Mononuclear cell (primary cell): Measurements from ENCODE around the gene TTLL6. TPM values are rescaled to one million over a fixed set of nuclear protein-coding genes. Genes with fewer than 3 reads are reported as not detected.

Experiments used
- H3K27me3 ChIP-seq: 2 replicates; pipeline ENCODE4 v1.6.0; 2011; ENCODE audit warnings: low read length, control low read depth; ENCODE audit not compliant: insufficient read depth
- H3K4me1 ChIP-seq: 2 replicates; pipeline ENCODE4 v1.5.1; 2011; ENCODE audit warnings: mild to moderate bottlenecking, low read length, control low read depth; ENCODE audit not compliant: insufficient read depth
- H3K4me3 ChIP-seq: 2 replicates; pipeline ENCODE4 v1.5.1; 2011; ENCODE audit warnings: mild to moderate bottlenecking, low read length, moderate library complexity
- H3K9me3 ChIP-seq: 2 replicates; pipeline ENCODE4 v1.5.1; 2011; ENCODE audit warnings: low read depth, mild to moderate bottlenecking, control low read depth, low read length
- total RNA-seq: library from RNA; depleted of rRNA; stranded (reverse); fragments of >200 nt; gene quantifications from one replicate; pipeline ENCODE4 v1.2.3, GENCODE V29; 2012

TTLL6 gene
- total RNA-seq, 1 donor, result not detected

- Histone ChIP-seq H3K9me3 (no peaks in the 10 kb centered on the region), H3K4me3 (no peak overlapping the region), H3K4me1 (no peaks in the 10 kb centered on the region), H3K27me3 (peaks cover 4% of the 10 kb centered on the region)
Observed at GRCh38 chr17:48795444-48796162, 21.4 kb downstream of the TTLL6 start.

GRCh38 chr17:48792033-48792798, 24.8 kb downstream of the TTLL6 start:
- Histone ChIP-seq H3K4me1 (no peaks in the 10 kb centered on the region), H3K27me3 (no peaks in the 10 kb centered on the region), H3K9me3 (no peaks in the 10 kb centered on the region), H3K4me3 (no peak overlapping the region)

DNA sequence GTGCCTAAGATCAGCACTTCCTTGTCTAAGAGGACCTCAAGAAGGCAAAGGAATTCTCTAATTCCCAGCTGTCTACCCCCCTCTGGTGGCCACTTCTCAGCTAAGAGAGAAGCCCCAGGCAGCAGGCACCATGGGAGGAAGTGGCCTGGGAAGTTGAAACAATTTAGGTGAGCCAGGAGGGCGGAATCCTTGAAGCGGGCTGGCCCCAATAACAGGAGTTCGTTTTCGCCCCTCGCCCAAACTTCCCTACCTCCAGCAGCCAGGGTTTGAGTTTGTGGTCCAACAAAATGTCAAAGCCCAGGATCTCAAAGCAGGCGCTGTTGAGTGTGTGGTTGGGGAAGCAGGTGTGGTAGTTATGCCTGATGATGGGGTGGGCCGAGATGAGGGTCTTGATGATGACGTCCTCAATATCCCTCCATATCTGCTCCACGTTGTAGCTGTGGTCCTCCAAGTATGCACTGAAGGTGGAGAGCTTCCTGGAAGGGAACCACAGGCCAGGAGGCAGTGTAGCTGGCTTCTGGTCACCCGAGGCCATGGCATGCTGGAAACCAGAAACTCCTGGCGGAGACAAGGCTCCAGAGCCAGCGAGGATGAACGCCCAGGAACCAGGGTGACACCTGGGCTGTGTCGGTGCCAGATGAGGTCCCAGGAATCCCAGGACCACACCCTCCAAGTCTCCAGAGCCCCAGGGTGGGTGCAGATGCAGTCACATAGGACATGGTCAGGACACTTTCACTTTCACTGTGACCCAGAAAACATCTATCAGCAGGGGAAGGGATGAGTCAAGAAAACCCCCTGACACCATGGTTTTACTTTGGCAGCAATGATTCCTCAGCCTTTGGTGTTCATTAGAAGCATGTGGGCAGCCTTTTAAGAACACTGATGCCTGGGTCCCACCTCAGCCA, 25.6 kb downstream of the TTLL6 start:
- no peaks in the 10 kb centered on the region for H3K27me3 ChIP-seq

DNA sequence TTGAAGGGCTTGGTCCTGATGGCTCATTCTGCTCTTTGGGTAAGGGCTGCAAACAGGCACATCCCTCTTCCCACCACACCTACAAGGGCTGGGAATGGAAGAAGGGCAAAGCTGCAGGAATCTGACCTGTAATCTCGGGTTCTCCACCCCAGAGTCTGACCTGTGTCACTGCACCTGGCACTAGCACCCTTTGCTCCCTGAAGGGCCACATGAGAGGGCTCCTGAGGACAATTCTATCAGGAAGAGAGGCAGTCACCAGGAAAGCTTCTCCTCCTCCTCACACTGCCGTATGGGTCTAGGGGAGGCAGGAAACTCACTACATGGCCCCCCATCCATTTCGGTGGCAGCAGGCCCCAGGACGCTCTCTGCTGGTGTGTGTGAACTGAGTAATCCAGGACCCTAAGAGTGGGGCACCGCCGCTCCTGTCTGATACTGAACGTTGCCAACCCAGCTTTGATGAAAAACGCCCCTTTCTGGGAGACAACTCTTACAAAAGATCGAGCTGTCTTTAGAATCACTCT, 26.4 kb downstream of the TTLL6 start:
- no peaks in the 10 kb centered on the region for H3K4me1 ChIP-seq
- no peak overlapping the region for H3K4me3 ChIP-seq
- no peaks in the 10 kb centered on the region for H3K27me3 ChIP-seq
- no peaks in the 10 kb centered on the region for H3K9me3 ChIP-seq

More for the DNA sequence above, 25.6 kb downstream of the TTLL6 start:
- no peaks in the 10 kb centered on the region for H3K9me3 ChIP-seq
- H3K4me1 ChIP-seq, result no peaks in the 10 kb centered on the region
- no peak overlapping the region for H3K4me3 ChIP-seq

DNA sequence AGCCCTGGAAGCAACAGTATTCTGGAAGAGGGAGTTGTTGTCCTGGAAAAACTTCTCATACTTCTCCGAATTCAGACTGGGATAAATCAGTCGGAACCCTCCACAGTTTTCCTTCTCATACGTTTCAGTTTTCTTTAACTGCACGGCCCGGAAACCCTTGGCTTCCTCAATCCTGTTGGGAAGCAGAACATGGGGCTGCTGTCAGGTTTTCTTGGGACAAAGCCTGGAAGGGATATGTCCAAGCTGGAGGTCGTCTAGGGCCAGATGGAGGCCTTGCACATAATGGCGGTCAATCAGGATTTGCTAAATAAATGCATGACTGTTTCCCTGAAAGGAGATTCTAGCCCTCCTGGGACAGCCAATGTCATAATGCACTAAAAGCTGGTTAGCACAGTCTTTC, 29.2 kb downstream of the TTLL6 start:
- H3K4me1 ChIP-seq, result no peaks in the 10 kb centered on the region
- no peaks in the 10 kb centered on the region for H3K9me3 ChIP-seq
- H3K27me3 ChIP-seq, result no peaks in the 10 kb centered on the region
- no peak overlapping the region for H3K4me3 ChIP-seq

GRCh38 chr17:48779421-48779820, 37.6 kb downstream of the TTLL6 start:
- no peak overlapping the region for H3K4me3 ChIP-seq
- H3K27me3 ChIP-seq, result peaks cover 5% of the 10 kb centered on the region
- H3K4me1 ChIP-seq, result no peaks in the 10 kb centered on the region
- H3K9me3 ChIP-seq, result no peaks in the 10 kb centered on the region

- Histone ChIP-seq H3K9me3 (no peaks in the 10 kb centered on the region), H3K27me3 (peaks cover 5% of the 10 kb centered on the region), H3K4me3 (no peak overlapping the region), H3K4me1 (no peaks in the 10 kb centered on the region)
Observed at GRCh38 chr17:48776602-48777001, 40.4 kb downstream of the TTLL6 start.

GRCh38 chr17:48773245-48773644, 43.8 kb downstream of the TTLL6 start:
- H3K4me1 ChIP-seq, result no peaks in the 10 kb centered on the region
- no peak overlapping the region for H3K4me3 ChIP-seq
- no peaks in the 10 kb centered on the region for H3K9me3 ChIP-seq
- H3K27me3 ChIP-seq, result peaks cover 13% of the 10 kb centered on the region

DNA sequence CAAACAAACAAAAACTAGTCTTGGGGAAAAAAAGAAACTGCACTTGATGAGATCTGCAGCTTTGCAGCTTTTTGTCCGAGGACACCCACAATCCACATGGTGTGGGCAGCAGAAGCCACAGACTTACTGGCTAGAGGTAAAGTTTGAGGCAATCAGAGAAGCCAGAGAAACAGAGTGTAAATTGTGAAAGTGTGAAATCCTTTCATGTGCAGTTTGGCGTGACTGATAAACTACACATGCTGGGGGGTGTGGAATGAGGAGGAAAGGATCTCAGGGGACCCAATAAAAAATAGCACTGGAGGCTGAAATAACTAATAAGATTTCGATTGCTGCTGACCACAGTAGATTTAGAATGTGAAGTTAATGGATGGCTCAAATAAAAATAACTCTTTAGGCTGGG, 46.1 kb downstream of the TTLL6 start:
- H3K4me3 ChIP-seq, result no peak overlapping the region
- peaks cover 13% of the 10 kb centered on the region for H3K27me3 ChIP-seq
- H3K4me1 ChIP-seq, result no peaks in the 10 kb centered on the region
- H3K9me3 ChIP-seq, result no peaks in the 10 kb centered on the region

- H3K4me3 ChIP-seq, result no peak overlapping the region
- H3K27me3 ChIP-seq, result peaks cover 12% of the 10 kb centered on the region
- H3K4me1 ChIP-seq, result no peaks in the 10 kb centered on the region
- no peaks in the 10 kb centered on the region for H3K9me3 ChIP-seq
Observed at GRCh38 chr17:48769009-48769675, 47.9 kb downstream of the TTLL6 start.

DNA sequence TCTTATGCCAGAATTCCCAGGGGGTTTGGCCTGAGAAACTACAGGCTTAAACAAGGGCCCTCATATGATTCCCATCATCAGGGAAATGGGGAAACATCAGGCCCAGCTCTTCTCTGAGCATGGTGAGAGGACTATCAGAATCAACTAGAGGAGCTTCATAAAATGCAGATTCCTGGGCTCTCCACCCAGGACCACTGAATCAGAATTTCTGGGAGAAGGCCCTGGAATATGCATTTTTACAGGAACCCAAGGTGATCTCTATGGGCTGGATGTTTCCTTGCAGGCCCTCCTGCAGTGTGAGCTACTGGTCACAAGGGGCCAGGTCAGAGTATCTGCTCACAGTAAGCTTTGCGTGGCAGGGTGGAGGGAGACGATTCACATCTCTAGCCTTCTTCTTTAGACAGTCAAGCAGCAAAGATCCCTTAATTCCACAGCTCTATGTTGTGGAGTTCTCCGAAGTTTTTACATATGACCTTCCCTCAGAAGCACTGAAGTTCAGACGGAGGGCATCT, 49.7 kb downstream of the TTLL6 start:
- Histone ChIP-seq H3K4me3 (no peak overlapping the region), H3K9me3 (no peaks in the 10 kb centered on the region), H3K4me1 (no peaks in the 10 kb centered on the region), H3K27me3 (peaks cover 12% of the 10 kb centered on the region)

DNA sequence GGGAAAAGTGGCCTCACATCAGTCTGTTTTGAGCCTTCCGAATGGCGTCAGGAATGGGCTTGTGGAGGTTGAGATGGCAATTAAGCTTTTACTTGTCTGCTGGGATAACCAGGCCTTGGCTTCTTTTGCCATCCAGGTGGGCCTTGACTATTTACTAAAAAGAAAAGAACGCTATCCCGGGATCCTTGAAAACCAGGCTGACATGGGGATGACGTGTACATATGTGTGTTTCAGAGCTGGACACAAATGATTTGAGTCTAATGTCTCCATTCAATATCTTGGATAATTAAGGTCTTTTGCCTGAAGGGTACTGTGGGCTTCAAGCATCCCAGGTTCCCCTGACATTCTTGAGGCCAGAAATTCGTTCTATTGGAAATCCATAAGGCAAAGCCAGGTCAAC, 55.9 kb downstream of the TTLL6 start:
- H3K27me3 ChIP-seq, result peaks cover 46% of the 10 kb centered on the region
- H3K4me3 ChIP-seq, result no peak overlapping the region
- H3K9me3 ChIP-seq, result no peaks in the 10 kb centered on the region
- no peaks in the 10 kb centered on the region for H3K4me1 ChIP-seq

DNA sequence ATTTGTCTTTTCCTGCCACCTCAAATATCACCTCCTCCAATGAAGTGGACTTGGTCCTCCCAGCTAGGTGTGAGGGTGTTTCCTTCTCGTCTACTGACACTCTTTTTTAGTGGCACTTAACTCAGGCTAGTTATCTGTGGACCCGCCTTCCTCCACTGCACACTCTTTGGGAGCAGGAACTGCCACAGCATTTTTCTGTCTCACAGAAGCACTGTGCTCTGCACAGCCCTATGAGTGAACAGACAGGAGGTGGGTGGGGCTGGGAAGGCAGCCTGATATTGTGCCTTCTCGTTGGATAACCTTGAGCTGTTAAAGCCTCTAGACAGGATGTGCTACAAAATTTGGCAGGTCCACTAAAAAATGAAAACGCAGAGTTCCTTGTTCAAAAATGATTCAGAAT, 56.6 kb downstream of the TTLL6 start:
- H3K9me3 ChIP-seq, result no peaks in the 10 kb centered on the region
- peaks cover 54% of the 10 kb centered on the region for H3K27me3 ChIP-seq
- H3K4me3 ChIP-seq, result no peak overlapping the region
- H3K4me1 ChIP-seq, result peaks cover 6% of the 10 kb centered on the region

GRCh38 chr17:48759288-48759687, 57.7 kb downstream of the TTLL6 start:
- Histone ChIP-seq H3K4me1 (peaks cover 17% of the 10 kb centered on the region), H3K4me3 (no peak overlapping the region), H3K9me3 (no peaks in the 10 kb centered on the region), H3K27me3 (peaks cover 61% of the 10 kb centered on the region)
